HCT116 (cell line): Measurements from ENCODE around the gene SUGCT. TPM values are rescaled to one million over a fixed set of nuclear protein-coding genes. Genes with fewer than 3 reads are reported as not detected.

Source experiments
- ATAC-seq: fragments of 200-7000 bp; cut with Tn5 transposase; 2 replicates; pipeline ENCODE4 v1.9.1; 2020; ENCODE audit warnings: mild to moderate bottlenecking, moderate library complexity
- BruUV-seq: library from RNA; stranded (reverse); fragments of 400-500 nt; replicated peaks from 2 replicates; lab custom pipeline; 2021; lab: Mats Ljungman, UMichigan
- CTCF ChIA-PET: fragments of 300-600 bp; sonication (Branson Sonifier 250); formaldehyde crosslinking; loops from one replicate; lab custom pipeline; 2021; ENCODE audit warnings: antibody characterized with exemption; lab: Charles Lee
- POLR2A ChIA-PET: fragments of 300-600, 350-600 bp; sonication (Branson Sonifier 250); formaldehyde crosslinking; loops from one replicate; lab custom pipeline; 2021; ENCODE audit warnings: antibody characterized with exemption; lab: Charles Lee
- RAD21 ChIA-PET, 2 experiments: fragments of 300-600 bp; sonication (Branson Sonifier 250); formaldehyde crosslinking; loops; one replicate each; lab custom pipeline; 2023; ENCODE audit warnings: low total read pairs in 2 of 2; ENCODE audit not compliant: uncharacterized antibody in 2 of 2, unreplicated experiment in 2 of 2, low non-redundant PET in 1 of 2; lab: Charles Lee
- DNase-seq: peaks from one replicate; pipeline ENCODE4 v3.0.0-alpha.2; 2010; ENCODE audit warnings: low read depth, low spot score
- H2AFZ ChIP-seq: fragments of 200-600 bp; shearing (Covaris generic), sonication (generic); 2 replicates; pipeline ENCODE4 v1.6.1; 2017; ENCODE audit warnings: low read depth, mixed run types, mixed read lengths, antibody characterized with exemption, low read length; ENCODE audit not compliant: poor library complexity, severe bottlenecking
- H3K27ac ChIP-seq: 2 replicates; pipeline ENCODE4 v1.5.1; 2012; ENCODE audit warnings: low read depth, low read length
- H3K27me3 ChIP-seq: fragments of 200-600 bp; sonication (generic); 2 replicates; pipeline ENCODE4 v1.6.1; 2016; ENCODE audit warnings: mixed run types, low read length, mixed read lengths; ENCODE audit not compliant: insufficient read depth
- H3K36me3 ChIP-seq, 2 experiments: fragments of 200-500 bp in 1 of 2; fragments of 200-600 bp in 1 of 2; sonication (Bioruptor generic) in 1 of 2; sonication (generic) in 1 of 2; 2 replicates each; pipeline versions ENCODE4 v1.5.1 to v1.6.1; 2014 to 2016; ENCODE audit warnings: low read length in 2 of 2, inconsistent platforms in 1 of 2, mixed read lengths in 1 of 2, mixed run types in 1 of 2; ENCODE audit not compliant: insufficient read depth in 2 of 2, control insufficient read depth in 1 of 2
- H3K4me1 ChIP-seq, 2 experiments: fragments of 200-600 bp in 1 of 2; sonication (generic) in 1 of 2; 2 replicates each; pipeline versions ENCODE4 v1.5.1 to v1.6.1; 2012 to 2017; ENCODE audit warnings: low read length in 2 of 2, inconsistent platforms in 1 of 2, mild to moderate bottlenecking in 1 of 2, mixed read lengths in 1 of 2, mixed run types in 1 of 2, moderate library complexity in 1 of 2; ENCODE audit not compliant: insufficient read depth in 2 of 2, control insufficient read depth in 1 of 2
- H3K4me2 ChIP-seq: fragments of 200-600 bp; sonication (generic); 2 replicates; pipeline ENCODE4 v1.6.1; 2017; ENCODE audit warnings: mixed run types, low read length, mixed read lengths
- H3K4me3 ChIP-seq, 2 experiments: fragments of 200-600 bp in 1 of 2; sonication (generic) in 1 of 2; replicated peaks in 1 of 2; 2 replicates each; pipeline ENCODE4 v1.5.1; 2011 to 2016; ENCODE audit warnings: low read length in 2 of 2, control low read depth in 1 of 2, low read depth in 1 of 2, mild to moderate bottlenecking in 1 of 2, mixed read lengths in 1 of 2, mixed run types in 1 of 2
- H3K79me2 ChIP-seq: fragments of 200-600 bp; sonication (generic); 2 replicates; pipeline ENCODE4 v1.6.1; 2017; ENCODE audit warnings: mild to moderate bottlenecking, mixed run types, low read length, moderate library complexity, mixed read lengths; ENCODE audit not compliant: insufficient read depth
- H3K9ac ChIP-seq: fragments of 200-600 bp; sonication (generic); 2 replicates; pipeline ENCODE4 v1.6.1; 2016; ENCODE audit warnings: low read length, mixed read lengths
- H3K9me2 ChIP-seq: fragments of 200-600 bp; sonication (generic), shearing (Covaris generic); 2 replicates; pipeline ENCODE4 v1.6.1; 2017; ENCODE audit warnings: mixed run types, mild to moderate bottlenecking, moderate library complexity; ENCODE audit not compliant: insufficient read depth
- H3K9me3 ChIP-seq, 2 experiments: fragments of 200-500 bp in 1 of 2; fragments of 200-600 bp in 1 of 2; sonication (Bioruptor generic) in 1 of 2; sonication (generic) in 1 of 2; 2 replicates each; pipeline ENCODE4 v1.6.1; 2014 to 2017; ENCODE audit warnings: low read length in 2 of 2, mixed read lengths in 2 of 2, inconsistent platforms in 1 of 2, low read depth in 1 of 2, mild to moderate bottlenecking in 1 of 2, mixed run types in 1 of 2, moderate library complexity in 1 of 2; ENCODE audit not compliant: control insufficient read depth in 1 of 2, insufficient read depth in 1 of 2
- H4K20me1 ChIP-seq: fragments of 200-600 bp; sonication (generic), shearing (Covaris generic); 2 replicates; pipeline ENCODE4 v1.6.1; 2017; ENCODE audit warnings: mixed run types, mild to moderate bottlenecking, moderate library complexity; ENCODE audit not compliant: insufficient read depth
- CBX3 ChIP-seq: IDR thresholded peaks from 2 replicates; pipeline ENCODE4 v1.6.1; 2012; ENCODE audit warnings: low read depth
- CEBPB ChIP-seq: IDR thresholded peaks from 2 replicates; pipeline ENCODE4 v1.6.1; 2012; ENCODE audit warnings: low read depth
- EGR1 ChIP-seq: IDR thresholded peaks from 2 replicates; pipeline ENCODE4 v1.6.1; 2012; ENCODE audit warnings: low read depth
- ELF1 ChIP-seq: IDR thresholded peaks from 2 replicates; pipeline ENCODE4 v1.6.1; 2012; ENCODE audit warnings: low read depth, borderline replicate concordance
- EZH2phosphoT487 ChIP-seq: fragments of 200-600 bp; IDR thresholded peaks from 2 replicates; pipeline ENCODE4 v1.6.1; 2018; ENCODE audit warnings: antibody characterized with exemption, borderline replicate concordance
- FOSL1 ChIP-seq: IDR thresholded peaks from 2 replicates; pipeline ENCODE4 v1.6.1; 2012; ENCODE audit warnings: low read depth
- JUND ChIP-seq: IDR thresholded peaks from 2 replicates; pipeline ENCODE4 v1.6.1; 2012
- POLR2A ChIP-seq: IDR thresholded peaks from 2 replicates; pipeline ENCODE4 v1.7.0; 2011; ENCODE audit warnings: borderline replicate concordance; ENCODE audit not compliant: insufficient read depth, insufficient read length; ENCODE audit errors: extremely low read depth
- POLR2AphosphoS5 ChIP-seq: IDR thresholded peaks from 2 replicates; pipeline ENCODE4 v1.6.1; 2011; ENCODE audit warnings: mild to moderate bottlenecking, low read depth, low read length, moderate library complexity
- RAD21 ChIP-seq: IDR thresholded peaks from 2 replicates; pipeline ENCODE4 v1.6.1; 2012; ENCODE audit warnings: low read depth, mild to moderate bottlenecking
- SIN3A ChIP-seq: IDR thresholded peaks from 2 replicates; pipeline ENCODE4 v1.6.1; 2012; ENCODE audit warnings: low read depth
- SP1 ChIP-seq: IDR thresholded peaks from 2 replicates; pipeline ENCODE4 v1.6.1; 2012; ENCODE audit warnings: low read depth
- TCF7L2 ChIP-seq: IDR thresholded peaks from 2 replicates; pipeline ENCODE4 v1.7.0; 2011; ENCODE audit warnings: borderline replicate concordance, inconsistent platforms; ENCODE audit not compliant: insufficient read depth, insufficient read length; ENCODE audit errors: extremely low read depth
- YY1 ChIP-seq: IDR thresholded peaks from 2 replicates; pipeline ENCODE4 v1.6.1; 2011; ENCODE audit warnings: low read length, low read depth, moderate library complexity, mild to moderate bottlenecking; ENCODE audit not compliant: insufficient replicate concordance; ENCODE audit errors: extremely low read depth
- ZFX ChIP-seq: fragments of 450-650 bp; IDR thresholded peaks from 2 replicates; pipeline ENCODE4 v1.6.1; 2017
- ZNF274 ChIP-seq: fragments of 200-500 bp; sonication (Bioruptor generic); IDR thresholded peaks from 2 replicates; pipeline ENCODE4 v1.6.1; 2014; ENCODE audit warnings: mild to moderate bottlenecking, low read depth, low read length, inconsistent platforms
- intact Hi-C: fragments of 100-400 bp; cut with micrococcal nuclease; formaldehyde crosslinking; loops from 2 replicates; pipeline ENCODE4 v1.10.0; 2022
- total RNA-seq: library from RNA; stranded (reverse); gene quantifications from one replicate; pipeline ENCODE4 v1.2.1, GENCODE V29; 2021; ENCODE audit not compliant: unreplicated experiment
- TF ChIP-seq, protein P1 (sequence below): IDR thresholded peaks from 2 replicates; pipeline ENCODE4 v1.6.1; 2012
- TF ChIP-seq, protein P2 (sequence below): IDR thresholded peaks from 2 replicates; pipeline ENCODE4 v1.6.1; 2011; ENCODE audit warnings: mild to moderate bottlenecking, low read length, moderate library complexity; ENCODE audit not compliant: insufficient replicate concordance; ENCODE audit errors: extremely low read depth

SUGCT gene
- total RNA-seq, 1 experiment from 2014 or later = 4.4 TPM

DNA sequence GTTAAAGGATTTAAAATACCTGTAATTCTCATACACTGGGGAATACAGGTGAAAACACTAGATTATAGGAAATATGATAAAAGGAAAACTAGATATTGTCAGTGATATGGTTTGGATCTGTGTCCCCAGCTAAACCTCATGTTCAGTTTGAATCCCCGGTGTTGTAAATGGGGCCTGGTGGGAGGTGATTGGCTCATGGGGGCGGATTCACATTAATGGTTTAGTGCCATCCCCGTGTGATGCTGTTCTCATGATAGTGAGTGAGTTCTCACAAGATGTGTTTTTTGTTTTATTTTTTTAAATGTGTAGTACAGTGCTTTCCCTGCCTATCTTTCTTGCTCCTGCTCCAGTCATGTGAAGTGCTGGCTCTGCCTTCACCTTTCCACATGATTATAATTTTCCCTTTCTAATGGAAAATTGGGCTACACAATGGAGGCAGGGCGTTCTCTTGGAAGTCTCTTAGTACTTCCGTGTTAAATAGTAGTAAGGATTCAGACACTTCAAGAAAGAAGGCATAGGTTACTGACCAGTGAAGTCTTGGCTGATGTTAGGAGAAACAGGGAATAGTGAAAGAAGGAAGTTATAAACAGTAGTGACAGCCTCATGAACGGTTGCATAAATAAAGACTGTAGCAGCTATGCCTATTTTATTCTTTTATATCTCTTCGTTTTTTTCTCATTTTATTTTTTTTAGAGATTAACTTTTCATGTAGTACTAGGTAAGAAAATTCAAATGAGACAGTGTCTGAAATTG, 386.4 kb downstream of the SUGCT start:
- ATAC-seq = no peak
- ChIA-PET CTCF (no interaction called here), POLR2A (no interaction called here), RAD21 (no interaction called here)
- Histone ChIP-seq H3K4me1 (no peaks in the 10 kb centered on the region), H3K9me3 (no peaks in the 10 kb centered on the region), H3K27ac (no peak overlapping the region), H3K9ac (no peak overlapping the region), H2AFZ (no peak overlapping the region), H3K9me2 (no peaks in the 10 kb centered on the region), H3K36me3 (no peaks in the 10 kb centered on the region), H3K4me3 (no peak overlapping the region), H3K27me3 (peaks cover 3% of the 10 kb centered on the region; the same call in 1 of the 2 replicates), H3K4me2 (no peak overlapping the region), H4K20me1 (no peaks in the 10 kb centered on the region), H3K79me2 (no peaks in the 10 kb centered on the region)
- TF ChIP-seq CEBPB (no peak), ZFX (no peak), POLR2A (no peak), FOSL1 (no peak), SP1 (no peak), ZNF274 (no peak), YY1 (no peak), ELF1 (no peak), EGR1 (no peak), JUND (no peak), EZH2phosphoT487 (no peak), RAD21 (no peak), CBX3 (no peak), POLR2AphosphoS5 (no peak), TCF7L2 (no peak), SIN3A (no peak)
- TF ChIP-seq, protein P1, sequence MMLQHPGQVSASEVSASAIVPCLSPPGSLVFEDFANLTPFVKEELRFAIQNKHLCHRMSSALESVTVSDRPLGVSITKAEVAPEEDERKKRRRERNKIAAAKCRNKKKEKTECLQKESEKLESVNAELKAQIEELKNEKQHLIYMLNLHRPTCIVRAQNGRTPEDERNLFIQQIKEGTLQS = no peak
- TF ChIP-seq, protein P2, sequence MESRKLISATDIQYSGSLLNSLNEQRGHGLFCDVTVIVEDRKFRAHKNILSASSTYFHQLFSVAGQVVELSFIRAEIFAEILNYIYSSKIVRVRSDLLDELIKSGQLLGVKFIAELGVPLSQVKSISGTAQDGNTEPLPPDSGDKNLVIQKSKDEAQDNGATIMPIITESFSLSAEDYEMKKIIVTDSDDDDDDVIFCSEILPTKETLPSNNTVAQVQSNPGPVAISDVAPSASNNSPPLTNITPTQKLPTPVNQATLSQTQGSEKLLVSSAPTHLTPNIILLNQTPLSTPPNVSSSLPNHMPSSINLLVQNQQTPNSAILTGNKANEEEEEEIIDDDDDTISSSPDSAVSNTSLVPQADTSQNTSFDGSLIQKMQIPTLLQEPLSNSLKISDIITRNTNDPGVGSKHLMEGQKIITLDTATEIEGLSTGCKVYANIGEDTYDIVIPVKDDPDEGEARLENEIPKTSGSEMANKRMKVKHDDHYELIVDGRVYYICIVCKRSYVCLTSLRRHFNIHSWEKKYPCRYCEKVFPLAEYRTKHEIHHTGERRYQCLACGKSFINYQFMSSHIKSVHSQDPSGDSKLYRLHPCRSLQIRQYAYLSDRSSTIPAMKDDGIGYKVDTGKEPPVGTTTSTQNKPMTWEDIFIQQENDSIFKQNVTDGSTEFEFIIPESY = no peak
- intact Hi-C loops = no loop called here
- DNase-seq = no peak
- no TSS peak for BruUV-seq
